ENCODE data around the gene PCNT. TPM values are rescaled to one million over a fixed set of nuclear protein-coding genes. Genes with fewer than 3 reads are reported as not detected.
A peak's percentile ranks its signal among the peaks of the same experiment; 100 is the strongest.
"Not testable (repeated sequence)": the region's sequence is repeated elsewhere in the genome, so short reads cannot be mapped to it uniquely, and the experiment has no call there.

Gene PCNT
- total RNA-seq, 1 donor from 2014 or later = 36.0 TPM

DNA sequence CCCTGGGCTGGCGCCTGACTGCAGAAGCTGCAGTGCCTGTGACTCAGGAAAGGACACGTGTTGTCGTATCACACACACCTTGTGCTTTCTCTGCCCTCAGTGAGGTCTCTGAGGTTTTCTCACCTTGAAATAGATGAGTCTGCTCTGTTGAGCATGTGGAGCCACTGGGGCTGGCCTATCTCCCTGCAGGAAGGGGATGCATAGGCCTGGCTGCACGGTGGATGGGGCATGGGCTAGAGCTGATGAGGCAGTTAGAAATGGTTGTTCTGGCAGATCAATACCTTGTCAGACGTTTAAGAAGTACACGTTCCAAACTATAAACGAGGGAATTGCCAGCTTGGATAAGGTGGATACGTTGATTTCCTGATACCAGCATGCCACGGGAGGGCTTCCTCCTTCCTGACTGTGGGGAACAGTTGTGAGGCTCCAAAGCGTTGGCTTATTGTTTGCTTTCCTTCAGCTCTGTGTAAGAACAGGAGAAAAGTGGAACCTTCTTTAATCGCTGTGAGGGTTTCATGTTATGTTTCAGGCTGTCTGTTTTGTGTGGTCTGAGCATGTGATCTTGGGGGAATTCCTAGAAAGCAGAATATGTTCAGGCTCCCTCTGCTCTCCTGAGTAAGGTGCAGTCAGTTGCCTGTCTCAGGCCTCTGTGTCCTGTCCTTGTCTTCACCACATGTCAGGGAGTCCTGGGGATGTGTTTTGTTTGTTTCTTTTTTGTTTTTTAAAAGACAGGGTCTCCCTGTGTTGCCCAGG lies 44.8 kb downstream of the PCNT start:
- Mint-ChIP-seq H3K9me3 (ENCODE audit: unreplicated experiment) (no peaks in the 10 kb centered on the region), H3K27ac (ENCODE audit: unreplicated experiment) (peak overlapping the region; percentile 49), H3K36me3 (ENCODE audit: low read depth, unreplicated experiment) (peaks cover 35% of the 10 kb centered on the region), H3K4me1 (ENCODE audit: unreplicated experiment) (peaks cover 14% of the 10 kb centered on the region), H3K27me3 (ENCODE audit: unreplicated experiment) (peaks cover 9% of the 10 kb centered on the region), H3K4me3 (ENCODE audit: unreplicated experiment) (peak overlapping the region; percentile 47)
- no peak for DNase-seq (ENCODE audit: low spot score)
- TF ChIP-seq, protein P1, sequence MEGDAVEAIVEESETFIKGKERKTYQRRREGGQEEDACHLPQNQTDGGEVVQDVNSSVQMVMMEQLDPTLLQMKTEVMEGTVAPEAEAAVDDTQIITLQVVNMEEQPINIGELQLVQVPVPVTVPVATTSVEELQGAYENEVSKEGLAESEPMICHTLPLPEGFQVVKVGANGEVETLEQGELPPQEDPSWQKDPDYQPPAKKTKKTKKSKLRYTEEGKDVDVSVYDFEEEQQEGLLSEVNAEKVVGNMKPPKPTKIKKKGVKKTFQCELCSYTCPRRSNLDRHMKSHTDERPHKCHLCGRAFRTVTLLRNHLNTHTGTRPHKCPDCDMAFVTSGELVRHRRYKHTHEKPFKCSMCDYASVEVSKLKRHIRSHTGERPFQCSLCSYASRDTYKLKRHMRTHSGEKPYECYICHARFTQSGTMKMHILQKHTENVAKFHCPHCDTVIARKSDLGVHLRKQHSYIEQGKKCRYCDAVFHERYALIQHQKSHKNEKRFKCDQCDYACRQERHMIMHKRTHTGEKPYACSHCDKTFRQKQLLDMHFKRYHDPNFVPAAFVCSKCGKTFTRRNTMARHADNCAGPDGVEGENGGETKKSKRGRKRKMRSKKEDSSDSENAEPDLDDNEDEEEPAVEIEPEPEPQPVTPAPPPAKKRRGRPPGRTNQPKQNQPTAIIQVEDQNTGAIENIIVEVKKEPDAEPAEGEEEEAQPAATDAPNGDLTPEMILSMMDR (IDR thresholded peaks at IDR 0.05; ENCODE audit: unreplicated experiment) = no peak

DNA sequence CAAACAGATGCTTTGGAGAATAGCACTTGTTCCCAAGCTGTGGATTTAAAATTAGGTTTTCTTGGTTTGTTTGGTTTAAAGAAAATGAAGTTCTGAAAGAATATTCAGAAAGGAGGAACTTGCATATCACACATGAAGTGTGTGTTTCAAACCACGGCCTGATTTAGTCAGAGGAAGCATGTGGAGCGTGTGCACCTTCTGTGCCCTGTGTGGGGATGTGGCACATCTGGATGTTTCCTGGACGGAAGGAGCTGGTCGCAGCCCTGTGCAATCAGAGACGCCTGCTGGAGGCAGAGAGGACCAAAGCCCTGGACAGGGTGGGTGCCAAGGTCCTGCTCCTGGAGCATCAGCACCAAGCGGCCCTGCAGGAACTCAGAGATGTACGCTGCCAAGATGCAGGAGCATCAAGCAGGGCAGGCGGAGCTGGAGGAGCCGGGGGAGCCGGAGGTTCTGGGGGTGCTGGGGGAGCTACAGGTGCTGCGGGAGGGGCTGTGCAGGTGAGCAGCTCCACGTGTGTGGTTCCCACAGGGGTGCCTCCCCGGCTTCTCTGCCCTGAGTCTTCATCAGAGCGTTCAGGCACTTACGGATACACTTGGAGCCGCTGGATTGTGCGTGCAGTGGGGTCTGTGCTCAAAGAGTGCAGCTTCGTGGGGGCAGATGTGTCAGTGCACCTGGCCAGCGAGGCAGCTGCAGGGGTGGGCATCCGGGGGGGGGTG lies 45.7 kb downstream of the PCNT start:
- Mint-ChIP-seq H3K27ac (ENCODE audit: unreplicated experiment) (no peak overlapping the region), H3K4me3 (ENCODE audit: unreplicated experiment) (no peak overlapping the region), H3K4me1 (ENCODE audit: unreplicated experiment) (peaks cover 14% of the 10 kb centered on the region), H3K9me3 (ENCODE audit: unreplicated experiment) (no peaks in the 10 kb centered on the region), H3K36me3 (ENCODE audit: low read depth, unreplicated experiment) (peaks cover 39% of the 10 kb centered on the region), H3K27me3 (ENCODE audit: unreplicated experiment) (peaks cover 10% of the 10 kb centered on the region)
- no peak for DNase-seq (ENCODE audit: low spot score)
- TF ChIP-seq, protein P1 (IDR thresholded peaks at IDR 0.05; ENCODE audit: unreplicated experiment) = no peak

DNA sequence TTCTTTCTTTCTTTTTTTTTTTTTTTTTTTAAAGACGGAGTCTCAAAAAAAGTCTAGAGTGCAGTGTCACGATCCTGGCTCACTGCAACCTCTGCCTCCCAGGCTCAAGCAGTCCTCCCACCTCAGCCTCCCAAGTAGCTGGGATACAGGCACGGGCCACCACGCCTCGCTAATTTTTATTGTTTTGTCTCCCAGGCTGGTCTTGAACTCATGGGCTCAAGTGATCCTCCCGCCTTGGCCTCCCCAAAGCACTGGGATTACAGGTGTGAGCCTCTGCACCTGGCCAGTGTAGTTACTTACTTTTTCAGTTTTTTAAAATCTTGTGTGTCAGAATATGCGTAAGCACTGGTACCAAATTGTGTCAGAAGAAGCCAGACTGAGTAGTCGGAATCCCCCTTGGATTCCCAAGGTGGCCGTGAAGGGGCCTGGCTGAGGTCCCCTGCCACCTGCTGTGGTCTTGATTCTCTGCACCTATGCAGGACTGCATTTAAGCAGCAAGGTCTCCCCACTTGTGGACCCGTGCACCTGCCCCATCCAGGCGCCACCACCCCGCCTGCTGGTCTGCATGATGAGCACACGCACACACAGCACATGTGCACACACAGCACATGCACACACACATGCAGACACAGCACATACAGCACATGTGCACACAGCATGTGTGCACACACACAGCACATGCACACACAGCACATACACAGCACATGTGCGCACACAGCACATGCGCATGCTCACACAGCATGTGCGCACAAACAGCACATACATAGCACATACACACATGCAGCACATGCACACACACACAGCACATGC lies 47.5 kb downstream of the PCNT start:
- H3K27me3 Mint-ChIP-seq (ENCODE audit: unreplicated experiment) = peaks cover 3% of the 10 kb centered on the region
- H3K36me3 Mint-ChIP-seq (ENCODE audit: low read depth, unreplicated experiment) = peaks cover 28% of the 10 kb centered on the region
- TF ChIP-seq, protein P1 (IDR thresholded peaks at IDR 0.05; ENCODE audit: unreplicated experiment) = no peak
- no peak overlapping the region for H3K4me3 Mint-ChIP-seq (ENCODE audit: unreplicated experiment)
- H3K9me3 Mint-ChIP-seq (ENCODE audit: unreplicated experiment) = no peaks in the 10 kb centered on the region
- no peak overlapping the region for H3K27ac Mint-ChIP-seq (ENCODE audit: unreplicated experiment)
- no peak for DNase-seq (ENCODE audit: low spot score)
- H3K4me1 Mint-ChIP-seq (ENCODE audit: unreplicated experiment) = peaks cover 9% of the 10 kb centered on the region

DNA sequence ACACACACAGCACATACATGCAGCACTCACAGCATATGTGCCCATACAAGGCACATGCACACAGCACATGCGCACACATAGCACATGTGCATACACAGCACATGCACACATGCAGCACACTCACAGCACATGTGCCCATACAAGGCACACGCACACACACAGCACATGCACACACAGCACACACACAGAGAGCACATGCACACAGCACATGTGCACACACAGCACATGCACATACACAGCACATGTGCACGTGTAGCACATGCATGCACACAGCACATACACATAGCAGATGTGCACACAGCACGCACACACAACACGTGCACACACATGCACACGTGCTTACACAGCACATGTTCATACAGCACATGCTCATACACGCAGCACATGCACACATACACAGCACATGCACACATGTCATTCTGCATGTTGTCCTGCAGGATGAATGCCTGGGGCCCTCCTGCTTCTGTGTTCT lies 48.1 kb downstream of the PCNT start:
- peaks cover 23% of the 10 kb centered on the region for H3K36me3 Mint-ChIP-seq (ENCODE audit: low read depth, unreplicated experiment)
- TF ChIP-seq, protein P1 (IDR thresholded peaks at IDR 0.05; ENCODE audit: unreplicated experiment) = no peak
- H3K4me1 Mint-ChIP-seq (ENCODE audit: unreplicated experiment) = peaks cover 8% of the 10 kb centered on the region
- no peaks in the 10 kb centered on the region for H3K9me3 Mint-ChIP-seq (ENCODE audit: unreplicated experiment)
- no peak overlapping the region for H3K27ac Mint-ChIP-seq (ENCODE audit: unreplicated experiment)
- peak overlapping the region; percentile 51 for H3K4me3 Mint-ChIP-seq (ENCODE audit: unreplicated experiment)
- DNase-seq (ENCODE audit: low spot score) = no peak
- H3K27me3 Mint-ChIP-seq (ENCODE audit: unreplicated experiment) = peaks cover 3% of the 10 kb centered on the region

DNA sequence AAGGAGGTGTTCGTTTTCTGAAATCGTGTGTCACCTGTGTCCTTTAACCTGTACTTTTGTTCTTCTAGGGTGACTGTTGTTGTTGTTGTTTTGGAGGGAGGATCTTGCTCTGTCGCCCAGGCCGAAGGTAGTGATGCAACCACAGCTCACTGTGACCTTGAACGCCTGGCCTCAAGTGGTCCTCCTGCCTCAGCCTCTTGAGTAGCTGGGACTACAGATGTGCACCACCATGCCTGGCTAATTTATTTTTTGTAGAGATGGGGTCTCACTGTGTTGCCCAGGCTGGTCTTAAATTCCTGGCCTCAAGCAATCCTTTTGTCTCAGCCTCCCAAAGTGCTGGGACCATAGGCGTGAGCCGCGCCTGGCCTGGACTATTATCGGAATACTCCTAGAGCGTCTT lies 49.0 kb downstream of the PCNT start:
- Mint-ChIP-seq H3K4me3 (ENCODE audit: unreplicated experiment) (peak overlapping the region; percentile 43), H3K36me3 (ENCODE audit: low read depth, unreplicated experiment) (peaks cover 20% of the 10 kb centered on the region)
- DNase-seq (ENCODE audit: low spot score); H3K27ac Mint-ChIP-seq (ENCODE audit: unreplicated experiment); H3K4me1 Mint-ChIP-seq (ENCODE audit: unreplicated experiment); H3K27me3 Mint-ChIP-seq (ENCODE audit: unreplicated experiment); H3K9me3 Mint-ChIP-seq (ENCODE audit: unreplicated experiment): not testable (repeated sequence)
